ENCODE data around the gene ICA1. TPM values are rescaled to one million over a fixed set of nuclear protein-coding genes. Genes with fewer than 3 reads are reported as not detected.

ICA1 gene
- total and polyA plus RNA-seq, 12 donors = 29.5 to 92.1 (median 56.8) TPM

- intact Hi-C loops (cut with DNase I) = loop anchor here in 2 of 10 donors (5.0 kb wide), 2 partner anchors 45 to 60 kb away; no protein-coding TSS in a partner anchor
- Histone ChIP-seq H3K9me3 (peaks cover 0 to 7% (median 0%) of the 10 kb centered on the region in 11 donors), H3K4me3 (no peak overlapping the region), H3K4me1 (peaks cover 0 to 45% (median 6%) of the 10 kb centered on the region in 9 donors), H3K27me3 (no peaks in the 10 kb centered on the region), H3K27ac (peak overlapping the region in 7 of 10 donors; percentile 15 to 67 (median 46)), H3K36me3 (peaks cover 0 to 32% (median 0%) of the 10 kb centered on the region in 9 donors)
- ATAC-seq (peak in 7 of 8 donors; percentile 29 to 76 (median 55)), DNase-seq (no peak)
- 16 to 31% methylated on average over 3 of the region's 3 CpGs for WGBS, 2 donors
- TF ChIP-seq CTCF (IDR thresholded peaks at IDR 0.05) = peak in 4 of 9 donors; percentile 14 to 37 (median 28)
These were observed 25.1 kb downstream of the ICA1 start for GRCh38 chr7:8236780-8237407.

- peak in 1 of 2 donors; percentile 23 for DNase-seq
- intact Hi-C loops (cut with DNase I) = loop anchor here in 3 of 10 donors (2.0 to 5.0 kb wide), 4 partner anchors 50 to 64 kb away; no protein-coding TSS in a partner anchor
- Histone ChIP-seq H3K4me1 (peaks cover 0 to 35% (median 7%) of the 10 kb centered on the region in 9 donors), H3K9me3 (no peaks in the 10 kb centered on the region), H3K4me3 (no peak overlapping the region), H3K27me3 (no peaks in the 10 kb centered on the region), H3K36me3 (peaks cover 0 to 54% (median 0%) of the 10 kb centered on the region in 9 donors), H3K27ac (peak overlapping the region in 6 of 10 donors; percentile 6 to 65 (median 46))
- TF ChIP-seq CTCF (IDR thresholded peaks at IDR 0.05) = no peak
- 57 to 66% methylated on average over 8 of the region's 8 CpGs for WGBS, 2 donors
- peak; percentile 63 to 96 (median 91) for ATAC-seq
These were observed 28.7 kb downstream of the ICA1 start for GRCh38 chr7:8232999-8233847.

DNA sequence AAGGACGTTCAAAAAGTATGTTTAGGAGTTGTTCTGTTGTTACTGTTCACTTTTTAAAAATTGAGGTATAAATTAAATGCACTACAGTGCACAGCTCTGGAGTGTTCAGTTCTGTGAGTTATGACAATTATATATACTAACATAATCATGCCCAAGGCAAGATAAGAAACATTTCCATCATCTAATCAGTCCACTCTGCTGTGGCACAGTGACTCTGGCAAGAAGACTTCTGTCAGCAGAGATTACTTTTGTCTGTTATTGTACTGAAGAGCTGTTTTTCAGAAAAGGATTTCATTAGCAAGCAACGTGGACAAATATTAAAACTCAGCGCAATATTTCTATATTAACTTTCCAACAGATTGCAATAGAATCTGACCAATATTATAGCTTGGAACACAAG, 32.0 kb downstream of the ICA1 start:
- WGBS, 2 donors = 50 to 54% methylated on average over 3 of the region's 3 CpGs
- intact Hi-C loops (cut with DNase I) = loop anchor here in 3 of 10 donors (5.0 kb wide), 3 partner anchors 57 to 67 kb away; no protein-coding TSS in a partner anchor

More for the DNA sequence above, 32.0 kb downstream of the ICA1 start:
- no peak for ATAC-seq
- peaks cover 0 to 37% (median 7%) of the 10 kb centered on the region in 9 donors for H3K4me1 ChIP-seq
- H3K4me3 ChIP-seq = no peak overlapping the region
- TF ChIP-seq CTCF (IDR thresholded peaks at IDR 0.05) = no peak
- peak overlapping the region in 1 of 10 donors; percentile 5 for H3K27ac ChIP-seq
- DNase-seq = no peak
- peaks cover 0 to 64% (median 0%) of the 10 kb centered on the region in 9 donors for H3K36me3 ChIP-seq
- H3K27me3 ChIP-seq = peaks cover 0 to 6% (median 0%) of the 10 kb centered on the region in 7 donors
- H3K9me3 ChIP-seq = no peaks in the 10 kb centered on the region

Data from heart right ventricle (tissue), 16 donors.